ENCODE results near the gene CCSER1. TPM values are rescaled to one million over a fixed set of nuclear protein-coding genes. Genes with fewer than 3 reads are reported as not detected.

CCSER1 gene
- total and polyA plus RNA-seq, 2 donors (not counting 1 experiment from before 2014, with no cell fraction given) = 10.7 to 39.5 TPM

GRCh38 chr4:90292438-90292837 lies 165.2 kb downstream of the CCSER1 start:
- peak overlapping the region in 1 of 2 donors; percentile 15 for H3K27ac ChIP-seq (ENCODE audit: low read length in 2 of 2)
- no peaks in the 10 kb centered on the region for H4K20me1 ChIP-seq (ENCODE audit: control insufficient read depth, insufficient read depth, low read length, poor library complexity, severe bottlenecking)
- no peak overlapping the region for H3K9ac ChIP-seq (ENCODE audit: low read length)
- Mint-ChIP-seq H3K9me3 (ENCODE audit: insufficient read depth) (no peaks in the 10 kb centered on the region), H3K27ac (no peak overlapping the region), H3K27me3 (no peaks in the 10 kb centered on the region), H3K4me3 (no peak overlapping the region), H3K4me1 (no peaks in the 10 kb centered on the region)
- ATAC-seq (ENCODE audit: low read depth) = no peak
- H3K79me2 ChIP-seq (ENCODE audit: control insufficient read depth, insufficient read depth, low read length) = peaks cover 5% of the 10 kb centered on the region
- H3K27me3 ChIP-seq (replicated peaks in 1 of 4; ENCODE audit: control extremely low read depth in 1 of 4, control insufficient read depth in 3 of 4, insufficient read depth in 4 of 4, low read length in 3 of 4) = no peaks in the 10 kb centered on the region
- no peak overlapping the region for H3K4me3 ChIP-seq (ENCODE audit: control extremely low read depth in 1 of 5, extremely low read depth in 1 of 5, insufficient read depth in 1 of 5, low read depth in 2 of 5, low read length in 4 of 5)
- DNase-seq = no peak
- no peak overlapping the region for H3K4me2 ChIP-seq (replicated peaks; ENCODE audit: low read depth, low read length, poor library complexity, severe bottlenecking)
- CTCF ChIA-PET = interaction anchor here (0.8 to 2.7 kb wide), 4 partner anchors 54 to 380 kb away, joined by 3 to 24 read pairs (median 5); no protein-coding TSS in a partner anchor
- POLR2A ChIA-PET = no interaction called here
- H2AFZ ChIP-seq (ENCODE audit: insufficient read depth, low read depth, low read length, poor library complexity, severe bottlenecking) = no peak overlapping the region
- H3K9me3 ChIP-seq (ENCODE audit: control extremely low read depth in 1 of 3, control insufficient read depth in 2 of 3, insufficient read depth in 1 of 3, low read length in 2 of 3) = no peaks in the 10 kb centered on the region
- no peaks in the 10 kb centered on the region for H3K36me3 ChIP-seq (replicated peaks in 1 of 2; ENCODE audit: control extremely low read depth in 1 of 2, control insufficient read depth in 1 of 2, extremely low read depth in 1 of 2, insufficient read depth in 2 of 2, low read length in 1 of 2)
- H3K4me1 ChIP-seq (ENCODE audit: control insufficient read depth in 2 of 2, insufficient read depth in 2 of 2, low read length in 2 of 2) = no peaks in the 10 kb centered on the region
- TF ChIP-seq EZH2 (IDR thresholded peaks at IDR 0.05; ENCODE audit: borderline replicate concordance, insufficient read depth, low read depth, low read length, poor library complexity, severe bottlenecking) (no peak), CTCF (IDR thresholded peaks at IDR 0.05) (no peak)
- intact Hi-C loops (cut with micrococcal nuclease) = loop anchor here (1.0 to 2.0 kb wide), 4 partner anchors 164 to 1066 kb away; no protein-coding TSS in a partner anchor

GRCh38 chr4:90293320-90293719 lies 166.1 kb downstream of the CCSER1 start:
- WGBS (ENCODE audit: insufficient coverage) = no CpG with 5 or more reads among the region's 2 CpGs
- Histone ChIP-seq H3K9ac (ENCODE audit: low read length) (no peak overlapping the region), H3K9me3 (ENCODE audit: control extremely low read depth in 1 of 3, control insufficient read depth in 2 of 3, insufficient read depth in 1 of 3, low read length in 2 of 3) (no peaks in the 10 kb centered on the region), H3K4me2 (replicated peaks; ENCODE audit: low read depth, low read length, poor library complexity, severe bottlenecking) (no peak overlapping the region), H3K4me1 (ENCODE audit: control insufficient read depth in 2 of 2, insufficient read depth in 2 of 2, low read length in 2 of 2) (no peaks in the 10 kb centered on the region), H4K20me1 (ENCODE audit: control insufficient read depth, insufficient read depth, low read length, poor library complexity, severe bottlenecking) (no peaks in the 10 kb centered on the region), H3K4me3 (ENCODE audit: control extremely low read depth in 1 of 5, extremely low read depth in 1 of 5, insufficient read depth in 1 of 5, low read depth in 2 of 5, low read length in 4 of 5) (no peak overlapping the region), H3K36me3 (replicated peaks in 1 of 2; ENCODE audit: control extremely low read depth in 1 of 2, control insufficient read depth in 1 of 2, extremely low read depth in 1 of 2, insufficient read depth in 2 of 2, low read length in 1 of 2) (no peaks in the 10 kb centered on the region), H3K27ac (ENCODE audit: low read length in 2 of 2) (no peak overlapping the region), H2AFZ (ENCODE audit: insufficient read depth, low read depth, low read length, poor library complexity, severe bottlenecking) (no peak overlapping the region), H3K27me3 (replicated peaks in 1 of 4; ENCODE audit: control extremely low read depth in 1 of 4, control insufficient read depth in 3 of 4, insufficient read depth in 4 of 4, low read length in 3 of 4) (no peaks in the 10 kb centered on the region), H3K79me2 (ENCODE audit: control insufficient read depth, insufficient read depth, low read length) (peaks cover 5% of the 10 kb centered on the region)
- ATAC-seq (ENCODE audit: low read depth) (no peak), DNase-seq (peak; percentile 13)
- no peaks in the 10 kb centered on the region for H3K27me3 Mint-ChIP-seq
- POLR2A ChIA-PET = no interaction called here
- peak; percentile 88 for TF ChIP-seq CTCF (IDR thresholded peaks at IDR 0.05)
- no peak for TF ChIP-seq EZH2 (IDR thresholded peaks at IDR 0.05; ENCODE audit: borderline replicate concordance, insufficient read depth, low read depth, low read length, poor library complexity, severe bottlenecking)
- H3K27ac Mint-ChIP-seq = no peak overlapping the region
- H3K4me3 Mint-ChIP-seq = no peak overlapping the region
- no peaks in the 10 kb centered on the region for H3K9me3 Mint-ChIP-seq (ENCODE audit: insufficient read depth)
- CTCF ChIA-PET = interaction anchor here (0.8 to 2.7 kb wide), 7 partner anchors 173 to 1067 kb away, joined by 3 to 24 read pairs (median 5); no protein-coding TSS in a partner anchor
- intact Hi-C loops (cut with micrococcal nuclease) = loop anchor here (1.0 to 2.0 kb wide), 5 partner anchors 165 to 1067 kb away; no protein-coding TSS in a partner anchor
- H3K4me1 Mint-ChIP-seq = no peaks in the 10 kb centered on the region

All from B cell (primary cell).